H9 (cell line): ENCODE data around the gene FUT8. TPM values are rescaled to one million over a fixed set of nuclear protein-coding genes. Genes with fewer than 3 reads are reported as not detected.

Experiments
- DNase-seq: peaks from one replicate; pipeline ENCODE4 v3.0.0-alpha.2; 2017
- H2AFZ ChIP-seq: one replicate; pipeline ENCODE4 v1.6.1; 2013; ENCODE audit warnings: mild to moderate bottlenecking, low read length, control low read depth, moderate library complexity
- H2AK5ac ChIP-seq: 2 replicates; pipeline ENCODE4 v1.6.1; 2013; ENCODE audit warnings: low read length, control low read depth, mixed read lengths; ENCODE audit not compliant: insufficient read length
- H2BK120ac ChIP-seq: one replicate; pipeline ENCODE4 v1.6.1; 2013; ENCODE audit warnings: low read depth, mild to moderate bottlenecking, low read length, control low read depth, inconsistent platforms; ENCODE audit not compliant: poor library complexity, severe bottlenecking
- H2BK12ac ChIP-seq: 2 replicates; pipeline ENCODE4 v1.6.1; 2013; ENCODE audit warnings: low read length, control low read depth, mixed read lengths, low read depth; ENCODE audit not compliant: insufficient read length
- H2BK15ac ChIP-seq: 2 replicates; pipeline ENCODE4 v1.6.1; 2013; ENCODE audit warnings: low read depth, low read length, control low read depth
- H2BK20ac ChIP-seq: one replicate; pipeline ENCODE4 v1.6.1; 2013; ENCODE audit warnings: low read depth, mild to moderate bottlenecking, low read length, control low read depth, inconsistent platforms; ENCODE audit not compliant: poor library complexity, severe bottlenecking
- H2BK5ac ChIP-seq: 2 replicates; pipeline ENCODE4 v1.6.1; 2013; ENCODE audit warnings: low read length, control low read depth, mixed read lengths; ENCODE audit not compliant: insufficient read length
- H3K14ac ChIP-seq: 2 replicates; pipeline ENCODE4 v1.6.1; 2013; ENCODE audit warnings: low read length, control low read depth; ENCODE audit not compliant: insufficient read depth
- H3K18ac ChIP-seq: 2 replicates; pipeline ENCODE4 v1.6.1; 2013; ENCODE audit warnings: low read depth, mild to moderate bottlenecking, mixed read lengths, low read length, control low read depth; ENCODE audit not compliant: insufficient read length
- H3K23ac ChIP-seq: 2 replicates; pipeline ENCODE4 v1.6.1; 2013; ENCODE audit warnings: low read length, control low read depth, mixed read lengths, low read depth; ENCODE audit not compliant: insufficient read length
- H3K23me2 ChIP-seq: 2 replicates; pipeline ENCODE4 v1.6.1; 2013; ENCODE audit warnings: low read depth, mild to moderate bottlenecking, mixed read lengths, low read length, control low read depth; ENCODE audit not compliant: insufficient read length, poor library complexity, severe bottlenecking
- H3K27ac ChIP-seq: 2 replicates; pipeline ENCODE4 v1.5.1; 2013; ENCODE audit warnings: low read length, control low read depth, mixed read lengths, low read depth; ENCODE audit not compliant: insufficient read length
- H3K27me3 ChIP-seq: 2 replicates; pipeline ENCODE4 v1.6.1; 2013; ENCODE audit warnings: low read length, control low read depth, inconsistent platforms; ENCODE audit not compliant: insufficient read depth
- H3K4ac ChIP-seq: 2 replicates; pipeline ENCODE4 v1.6.1; 2013; ENCODE audit warnings: low read depth, mild to moderate bottlenecking, control low read depth, inconsistent platforms, low read length, moderate library complexity
- H3K4me1 ChIP-seq: 2 replicates; pipeline ENCODE4 v1.6.1; 2013; ENCODE audit warnings: low read length, control low read depth, inconsistent platforms; ENCODE audit not compliant: insufficient read depth
- H3K4me2 ChIP-seq: 2 replicates; pipeline ENCODE4 v1.6.1; 2013; ENCODE audit warnings: low read length, control low read depth, mixed read lengths; ENCODE audit not compliant: insufficient read length, insufficient read depth
- H3K56ac ChIP-seq: 2 replicates; pipeline ENCODE4 v1.6.1; 2013; ENCODE audit warnings: low read depth, mild to moderate bottlenecking, mixed read lengths, low read length, control low read depth; ENCODE audit not compliant: insufficient read length
- H3K79me1 ChIP-seq: 2 replicates; pipeline ENCODE4 v1.6.1; 2013; ENCODE audit warnings: low read depth, mild to moderate bottlenecking, moderate library complexity, low read length, control low read depth, inconsistent platforms; ENCODE audit not compliant: insufficient read depth, poor library complexity, severe bottlenecking
- H3K79me2 ChIP-seq: 2 replicates; pipeline ENCODE4 v1.6.1; 2013; ENCODE audit warnings: low read length, control low read depth, inconsistent platforms; ENCODE audit not compliant: insufficient read depth
- H3K9ac ChIP-seq: 2 replicates; pipeline ENCODE4 v1.6.1; 2013; ENCODE audit warnings: low read length, control low read depth, mixed read lengths; ENCODE audit not compliant: insufficient read length; ENCODE audit errors: extremely low read depth
- H3K9me3 ChIP-seq: one replicate; pipeline ENCODE4 v1.6.1; 2013; ENCODE audit warnings: low read depth, low read length, inconsistent platforms; ENCODE audit not compliant: control insufficient read depth
- H3T11ph ChIP-seq: one replicate; pipeline ENCODE4 v1.6.1; 2013; ENCODE audit warnings: mild to moderate bottlenecking, low read length, control low read depth, inconsistent platforms
- H4K20me1 ChIP-seq: one replicate; pipeline ENCODE4 v1.6.1; 2013; ENCODE audit not compliant: control insufficient read depth, insufficient read length, insufficient read depth
- H4K5ac ChIP-seq: 2 replicates; pipeline ENCODE4 v1.6.1; 2013; ENCODE audit warnings: low read depth, mild to moderate bottlenecking, mixed read lengths, low read length, control low read depth; ENCODE audit not compliant: insufficient read length
- H4K8ac ChIP-seq: replicated peaks from 2 replicates; pipeline ENCODE4 v1.6.1; 2013; ENCODE audit warnings: low read length, control low read depth, mixed read lengths, low read depth; ENCODE audit not compliant: insufficient read length
- H4K91ac ChIP-seq: 2 replicates; pipeline ENCODE4 v1.6.1; 2013; ENCODE audit warnings: low read depth, mild to moderate bottlenecking, moderate library complexity, mixed read lengths, low read length, control low read depth; ENCODE audit not compliant: insufficient read length
- H3K27ac Mint-ChIP-seq, 3 experiments: 2 replicates in 2 of 3; 3 replicates in 1 of 3; pipeline ENCODE4 v1.8.0; 2020 to 2021; ENCODE audit warnings: mixed read lengths in 3 of 3, mild to moderate bottlenecking in 1 of 3, moderate library complexity in 1 of 3
- H3K27me3 Mint-ChIP-seq: 2 replicates; pipeline ENCODE4 v1.8.0; 2021; ENCODE audit warnings: low read depth, mild to moderate bottlenecking, moderate library complexity, mixed read lengths
- H3K36me3 Mint-ChIP-seq, 3 experiments: 2 replicates in 2 of 3; 3 replicates in 1 of 3; pipeline ENCODE4 v1.8.0; 2020 to 2021; ENCODE audit warnings: low read depth in 3 of 3, mixed read lengths in 3 of 3; ENCODE audit not compliant: insufficient read depth in 1 of 3
- H3K4me1 Mint-ChIP-seq, 2 experiments: 2 replicates each; pipeline ENCODE4 v1.8.0; 2020; ENCODE audit warnings: mixed read lengths in 2 of 2
- H3K4me3 Mint-ChIP-seq, 2 experiments: 2 replicates in 1 of 2; 3 replicates in 1 of 2; pipeline ENCODE4 v1.8.0; 2020 to 2021; ENCODE audit warnings: mild to moderate bottlenecking in 2 of 2, mixed read lengths in 2 of 2, moderate library complexity in 1 of 2
- H3K9me3 Mint-ChIP-seq, 2 experiments: 2 replicates in 1 of 2; 3 replicates in 1 of 2; pipeline ENCODE4 v1.8.0; 2020; ENCODE audit warnings: mild to moderate bottlenecking in 2 of 2, mixed read lengths in 2 of 2, moderate library complexity in 1 of 2
- WGBS: extraction: QIAGEN DNeasy Blood & Tissue Kit; methylation state at CpG from one replicate; pipeline ENCODE4 v1.1.7; 2013; ENCODE audit warnings: missing lambda C conversion rate, low lambda C conversion rate, mixed read lengths; ENCODE audit not compliant: insufficient read length; ENCODE audit errors: extremely low coverage; 5-methylcytosine and 5-hydroxymethylcytosine counted together
- total RNA-seq: library from RNA; stranded (reverse); gene quantifications from 2 replicates; pipeline ENCODE4 v1.2.1, GENCODE V29; 2021
- TF ChIP-seq, protein P1 (sequence below): fragments of 200-600 bp; sonication (generic); conservative IDR thresholded peaks from 3 replicates; pipeline ENCODE4 v1.8.0; 2021; ENCODE audit warnings: antibody characterized with exemption, mild to moderate bottlenecking

Gene FUT8
- total RNA-seq, 1 experiment from 2014 or later = 44.3 TPM

DNA sequence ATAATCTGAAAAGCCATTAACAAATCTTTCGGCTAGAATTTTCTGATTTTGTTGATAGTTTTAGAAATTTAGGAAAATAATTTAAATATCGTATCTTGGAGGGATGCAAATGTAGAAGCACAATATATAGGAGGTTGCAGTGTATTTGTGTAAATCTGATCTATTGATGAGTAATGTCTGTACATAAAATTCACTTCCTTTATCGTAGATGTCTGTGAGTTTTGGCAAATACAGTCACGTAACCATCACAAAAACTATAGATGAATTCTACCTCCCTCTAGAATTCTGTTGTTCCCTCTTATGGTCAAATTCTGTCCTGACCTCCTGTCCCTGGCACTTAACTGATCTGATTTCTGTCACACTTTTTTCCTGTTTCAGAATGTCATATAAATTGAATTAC is 151.8 kb downstream of the FUT8 start:
- Histone ChIP-seq H3K27ac (no peak overlapping the region), H3K4ac (no peak overlapping the region), H3K4me1 (no peaks in the 10 kb centered on the region), H3K4me2 (no peak overlapping the region), H2BK120ac (no peak overlapping the region), H4K20me1 (no peaks in the 10 kb centered on the region), H4K8ac (no peak overlapping the region), H2BK12ac (no peak overlapping the region), H3K56ac (no peak overlapping the region), H3K79me1 (no peaks in the 10 kb centered on the region), H2AFZ (no peak overlapping the region), H3K23ac (no peak overlapping the region), H3K14ac (no peak overlapping the region), H3T11ph (no peak overlapping the region), H2BK5ac (no peak overlapping the region), H4K91ac (no peak overlapping the region), H3K79me2 (no peaks in the 10 kb centered on the region), H3K9ac (no peak overlapping the region), H2BK20ac (no peak overlapping the region), H3K18ac (no peak overlapping the region), H3K9me3 (no peaks in the 10 kb centered on the region), H3K27me3 (no peaks in the 10 kb centered on the region), H2BK15ac (no peak overlapping the region), H4K5ac (no peak overlapping the region), H3K23me2 (no peaks in the 10 kb centered on the region), H2AK5ac (no peak overlapping the region)
- Mint-ChIP-seq H3K4me3 (no peak overlapping the region), H3K9me3 (no peaks in the 10 kb centered on the region), H3K4me1 (peaks cover 6 to 7% of the 10 kb centered on the region in 2 experiments; a peak in 3 of 4 replicates), H3K27me3 (no peaks in the 10 kb centered on the region), H3K27ac (no peak overlapping the region), H3K36me3 (peaks cover 0 to 8% (median 3%) of the 10 kb centered on the region in 3 experiments; a peak in 4 of 7 replicates)
- no peak for DNase-seq
- TF ChIP-seq, protein P1, sequence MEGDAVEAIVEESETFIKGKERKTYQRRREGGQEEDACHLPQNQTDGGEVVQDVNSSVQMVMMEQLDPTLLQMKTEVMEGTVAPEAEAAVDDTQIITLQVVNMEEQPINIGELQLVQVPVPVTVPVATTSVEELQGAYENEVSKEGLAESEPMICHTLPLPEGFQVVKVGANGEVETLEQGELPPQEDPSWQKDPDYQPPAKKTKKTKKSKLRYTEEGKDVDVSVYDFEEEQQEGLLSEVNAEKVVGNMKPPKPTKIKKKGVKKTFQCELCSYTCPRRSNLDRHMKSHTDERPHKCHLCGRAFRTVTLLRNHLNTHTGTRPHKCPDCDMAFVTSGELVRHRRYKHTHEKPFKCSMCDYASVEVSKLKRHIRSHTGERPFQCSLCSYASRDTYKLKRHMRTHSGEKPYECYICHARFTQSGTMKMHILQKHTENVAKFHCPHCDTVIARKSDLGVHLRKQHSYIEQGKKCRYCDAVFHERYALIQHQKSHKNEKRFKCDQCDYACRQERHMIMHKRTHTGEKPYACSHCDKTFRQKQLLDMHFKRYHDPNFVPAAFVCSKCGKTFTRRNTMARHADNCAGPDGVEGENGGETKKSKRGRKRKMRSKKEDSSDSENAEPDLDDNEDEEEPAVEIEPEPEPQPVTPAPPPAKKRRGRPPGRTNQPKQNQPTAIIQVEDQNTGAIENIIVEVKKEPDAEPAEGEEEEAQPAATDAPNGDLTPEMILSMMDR = no peak
- 100% methylated on average over 2 of the region's 4 CpGs for WGBS
